Measurements from ENCODE around the gene LRG1.

The LRG1 gene

GRCh38 chr19:4512070-4512469, 27.8 kb downstream of the LRG1 start:
- TF ChIP-seq GABPA (IDR thresholded peaks at IDR 0.05; ENCODE audit: low read depth) (no peak), SPI1 (IDR thresholded peaks at IDR 0.05; ENCODE audit: borderline replicate concordance, low read depth) (no peak), CTCF (IDR thresholded peaks at IDR 0.05; ENCODE audit: insufficient read depth, low read length) (no peak), REST (IDR thresholded peaks at IDR 0.05; ENCODE audit: insufficient replicate concordance, low read depth) (no peak), POLR2AphosphoS5 (IDR thresholded peaks at IDR 0.05; ENCODE audit: low read depth) (no peak)
- no peak for DNase-seq (ENCODE audit: low read depth in 1 of 2, low spot score in 1 of 2)
- no peak overlapping the region for H3K27ac ChIP-seq (replicated peaks)
- no peaks in the 10 kb centered on the region for H3K27me3 ChIP-seq (ENCODE audit: insufficient read depth, poor library complexity, severe bottlenecking)
- no peak overlapping the region for H3K4me3 ChIP-seq (replicated peaks; ENCODE audit: insufficient read depth, low read length)

- no peak for DNase-seq (ENCODE audit: low read depth in 1 of 2, low spot score in 1 of 2)
- H3K27me3 ChIP-seq (ENCODE audit: insufficient read depth, poor library complexity, severe bottlenecking): no peaks in the 10 kb centered on the region
- no peak overlapping the region for H3K4me3 ChIP-seq (replicated peaks; ENCODE audit: insufficient read depth, low read length)
- H3K27ac ChIP-seq (replicated peaks): no peak overlapping the region
- TF ChIP-seq SPI1 (IDR thresholded peaks at IDR 0.05; ENCODE audit: borderline replicate concordance, low read depth): no peak
- TF ChIP-seq GABPA (IDR thresholded peaks at IDR 0.05; ENCODE audit: low read depth): no peak
- no peak for TF ChIP-seq REST (IDR thresholded peaks at IDR 0.05; ENCODE audit: insufficient replicate concordance, low read depth)
- TF ChIP-seq POLR2AphosphoS5 (IDR thresholded peaks at IDR 0.05; ENCODE audit: low read depth): no peak
- no peak for TF ChIP-seq CTCF (IDR thresholded peaks at IDR 0.05; ENCODE audit: insufficient read depth, low read length)
Observed at GRCh38 chr19:4511300-4512054, 28.4 kb downstream of the LRG1 start.

- no peak for DNase-seq (ENCODE audit: low read depth in 1 of 2, low spot score in 1 of 2)
- Histone ChIP-seq H3K27ac (replicated peaks) (no peak overlapping the region), H3K27me3 (ENCODE audit: insufficient read depth, poor library complexity, severe bottlenecking) (no peaks in the 10 kb centered on the region), H3K4me3 (replicated peaks; ENCODE audit: insufficient read depth, low read length) (no peak overlapping the region)
- no peak for TF ChIP-seq GABPA (IDR thresholded peaks at IDR 0.05; ENCODE audit: low read depth)
- no peak for TF ChIP-seq SPI1 (IDR thresholded peaks at IDR 0.05; ENCODE audit: borderline replicate concordance, low read depth)
- TF ChIP-seq REST (IDR thresholded peaks at IDR 0.05; ENCODE audit: insufficient replicate concordance, low read depth): no peak
- TF ChIP-seq POLR2AphosphoS5 (IDR thresholded peaks at IDR 0.05; ENCODE audit: low read depth): no peak
- TF ChIP-seq CTCF (IDR thresholded peaks at IDR 0.05; ENCODE audit: insufficient read depth, low read length): no peak
Observed at GRCh38 chr19:4510435-4511255, 29.2 kb downstream of the LRG1 start.
